HepG2 (cell line): Measurements from ENCODE around the gene SLC38A2. TPM values are rescaled to one million over a fixed set of nuclear protein-coding genes. Genes with fewer than 3 reads are reported as not detected.

Experiments
- ESRRA ChIP-seq: sonication (generic); formaldehyde crosslinking; IDR thresholded peaks from 2 replicates; pipeline ENCODE4 v1.5.1; 2020; ENCODE audit warnings: mild to moderate bottlenecking, low read depth, missing genetic modification reagents
- HNF4A ChIP-seq: sonication (generic); formaldehyde crosslinking; IDR thresholded peaks from 2 replicates; pipeline ENCODE4 v1.4.0; 2020; ENCODE audit warnings: missing genetic modification reagents
- NONO ChIP-seq, 2 experiments: fragments of 450-650 bp in 1 of 2; sonication (generic) in 1 of 2; formaldehyde crosslinking in 1 of 2; IDR thresholded peaks in 1 of 2; conservative IDR thresholded peaks in 1 of 2; 2 replicates each; pipeline versions ENCODE4 v1.6.1 to v1.8.0; 2017 to 2022; ENCODE audit warnings: mild to moderate bottlenecking in 1 of 2, missing genetic modification reagents in 1 of 2, moderate library complexity in 1 of 2
- U2AF1 ChIP-seq: fragments of 200-400 bp; formaldehyde crosslinking; optimal IDR thresholded peaks from 2 replicates; pipeline ENCODE3; 2017; ENCODE audit warnings: mild to moderate bottlenecking, low read depth, low read length
- ZNF589 ChIP-seq: sonication (generic); formaldehyde crosslinking; conservative IDR thresholded peaks from 2 replicates; pipeline ENCODE4 v1.8.0; 2022; ENCODE audit warnings: mild to moderate bottlenecking, moderate library complexity, missing genetic modification reagents
- ZNF83 ChIP-seq: sonication (generic); formaldehyde crosslinking; IDR thresholded peaks from 2 replicates; pipeline ENCODE4 v1.4.0; 2020; ENCODE audit warnings: missing genetic modification reagents, mild to moderate bottlenecking, borderline replicate concordance
- ZNF878 ChIP-seq: sonication (generic); formaldehyde crosslinking; IDR thresholded peaks from 2 replicates; pipeline ENCODE4 v1.8.1; 2023; ENCODE audit warnings: mild to moderate bottlenecking, missing genetic modification reagents, moderate library complexity
- polyA plus RNA-seq, 8 experiments: library from polyadenylated mRNA; depleted of rRNA in 3 of 8; stranded (reverse) in 7 of 8; unstranded in 1 of 8; fragments of >200 nt; fragmentation: Illumina TruSeq in 4 of 8; extraction: Trizol in 4 of 8; gene quantifications; 2 replicates each; pipeline versions ENCODE4 v1.2.1 to v1.2.3, GENCODE V29; 2011 to 2016; ENCODE audit warnings: low read depth in 4 of 8, missing spikeins in 1 of 8, mixed read lengths in 1 of 8; ENCODE audit not compliant: insufficient read depth in 1 of 8
- total RNA-seq, 5 experiments: library from RNA; depleted of rRNA; stranded (reverse); fragments of >200 nt; fragmentation: Illumina TruSeq; extraction: Trizol; gene quantifications; 2 replicates each; pipeline ENCODE4 v1.2.3, GENCODE V29; 2016; ENCODE audit warnings: low read depth in 1 of 5
- TF ChIP-seq, protein P1 (sequence below), 2 experiments: sonication (generic) in 1 of 2; formaldehyde crosslinking in 1 of 2; IDR thresholded peaks; 2 replicates each; pipeline versions ENCODE4 v1.6.1 to v1.9.0; 2014 to 2022; ENCODE audit warnings: antibody characterized with exemption in 1 of 2, borderline replicate concordance in 1 of 2, inconsistent platforms in 1 of 2, low read depth in 1 of 2, missing genetic modification reagents in 1 of 2
- TF ChIP-seq, protein P2 (sequence below): sonication (generic); formaldehyde crosslinking; IDR thresholded peaks from 2 replicates; pipeline ENCODE4 v1.4.0; 2020; ENCODE audit warnings: missing genetic modification reagents
- TF ChIP-seq, protein P3 (sequence below): sonication (generic); formaldehyde crosslinking; IDR thresholded peaks from 2 replicates; pipeline ENCODE4 v1.5.0; 2020; ENCODE audit warnings: missing genetic modification reagents, mild to moderate bottlenecking, borderline replicate concordance
- TF ChIP-seq, protein P4 (sequence below): sonication (generic); formaldehyde crosslinking; IDR thresholded peaks from 2 replicates; pipeline ENCODE4 v1.4.0; 2020; ENCODE audit warnings: missing genetic modification reagents

Gene SLC38A2
- total and polyA plus RNA-seq, 2 of the 13 experiments (the other 11 are each of a cell fraction or from before 2014, with no cell fraction given) = 368 to 880 TPM

DNA sequence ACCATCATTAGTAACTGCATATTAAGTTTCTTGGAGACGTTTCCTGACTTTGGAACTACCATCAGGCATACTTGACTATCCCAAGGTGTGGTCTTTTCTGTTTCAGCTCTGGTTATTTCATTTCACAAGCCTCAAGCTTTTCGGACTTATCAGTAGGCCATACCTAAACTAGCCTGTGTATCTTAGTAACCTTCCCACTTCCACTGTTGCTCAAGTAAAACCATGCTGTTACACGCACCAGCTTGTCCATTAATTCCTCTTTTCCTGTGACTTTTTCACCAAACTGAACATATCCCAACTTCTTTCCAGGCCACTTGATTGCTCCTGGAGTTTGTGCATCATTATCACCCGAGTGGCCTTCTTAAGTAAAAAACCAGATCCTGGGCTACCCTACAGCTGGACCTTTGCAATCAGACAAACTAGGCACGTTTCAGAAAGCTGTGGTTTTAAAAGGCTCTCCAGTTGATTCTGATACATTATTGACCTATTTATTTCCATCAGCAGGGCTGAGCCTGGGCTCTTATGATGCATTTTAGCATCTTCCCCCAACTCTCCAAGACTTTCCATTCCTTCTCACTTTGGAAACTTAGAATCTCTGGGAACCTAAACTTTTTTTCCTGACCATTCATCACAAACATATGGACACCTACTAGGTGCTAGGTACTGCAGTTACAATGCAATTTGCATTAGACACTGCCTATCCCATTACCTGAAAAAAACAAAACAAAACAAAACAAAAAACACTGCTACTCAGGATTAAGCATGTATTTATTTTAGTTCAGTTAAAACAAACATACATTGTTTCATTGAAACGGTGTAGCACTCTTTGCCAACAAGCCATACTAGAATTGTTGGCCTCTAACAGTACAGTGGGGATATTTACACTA, 14.9 kb downstream of the SLC38A2 start (continued):
- TF ChIP-seq, protein P1, sequence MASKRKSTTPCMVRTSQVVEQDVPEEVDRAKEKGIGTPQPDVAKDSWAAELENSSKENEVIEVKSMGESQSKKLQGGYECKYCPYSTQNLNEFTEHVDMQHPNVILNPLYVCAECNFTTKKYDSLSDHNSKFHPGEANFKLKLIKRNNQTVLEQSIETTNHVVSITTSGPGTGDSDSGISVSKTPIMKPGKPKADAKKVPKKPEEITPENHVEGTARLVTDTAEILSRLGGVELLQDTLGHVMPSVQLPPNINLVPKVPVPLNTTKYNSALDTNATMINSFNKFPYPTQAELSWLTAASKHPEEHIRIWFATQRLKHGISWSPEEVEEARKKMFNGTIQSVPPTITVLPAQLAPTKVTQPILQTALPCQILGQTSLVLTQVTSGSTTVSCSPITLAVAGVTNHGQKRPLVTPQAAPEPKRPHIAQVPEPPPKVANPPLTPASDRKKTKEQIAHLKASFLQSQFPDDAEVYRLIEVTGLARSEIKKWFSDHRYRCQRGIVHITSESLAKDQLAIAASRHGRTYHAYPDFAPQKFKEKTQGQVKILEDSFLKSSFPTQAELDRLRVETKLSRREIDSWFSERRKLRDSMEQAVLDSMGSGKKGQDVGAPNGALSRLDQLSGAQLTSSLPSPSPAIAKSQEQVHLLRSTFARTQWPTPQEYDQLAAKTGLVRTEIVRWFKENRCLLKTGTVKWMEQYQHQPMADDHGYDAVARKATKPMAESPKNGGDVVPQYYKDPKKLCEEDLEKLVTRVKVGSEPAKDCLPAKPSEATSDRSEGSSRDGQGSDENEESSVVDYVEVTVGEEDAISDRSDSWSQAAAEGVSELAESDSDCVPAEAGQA (IDR thresholded peaks at IDR 0.05; ENCODE audit: low read depth) = no peak
- TF ChIP-seq, protein P1 (CRISPR knock-in tag; IDR thresholded peaks at IDR 0.05; ENCODE audit: borderline replicate concordance) = peak; percentile 16; the same call in 1 of the 2 replicates
- TF ChIP-seq HNF4A (CRISPR knock-in tag) (no peak), NONO (IDR thresholded peaks at IDR 0.05) (no peak), NONO (CRISPR knock-in tag; conservative IDR thresholded peaks at IDR 0.05) (peak; percentile 54), ZNF878 (peak; percentile 88), U2AF1 (no peak), ZNF589 (peak; percentile 73; the same call in 1 of the 2 replicates), ZNF83 (CRISPR knock-in tag) (0 out of 2 replicates have a peak, but pooled peaks have one; percentile 46), ESRRA (CRISPR knock-in tag) (peak; percentile 44; the same call in 1 of the 2 replicates)
- TF ChIP-seq, protein P2, sequence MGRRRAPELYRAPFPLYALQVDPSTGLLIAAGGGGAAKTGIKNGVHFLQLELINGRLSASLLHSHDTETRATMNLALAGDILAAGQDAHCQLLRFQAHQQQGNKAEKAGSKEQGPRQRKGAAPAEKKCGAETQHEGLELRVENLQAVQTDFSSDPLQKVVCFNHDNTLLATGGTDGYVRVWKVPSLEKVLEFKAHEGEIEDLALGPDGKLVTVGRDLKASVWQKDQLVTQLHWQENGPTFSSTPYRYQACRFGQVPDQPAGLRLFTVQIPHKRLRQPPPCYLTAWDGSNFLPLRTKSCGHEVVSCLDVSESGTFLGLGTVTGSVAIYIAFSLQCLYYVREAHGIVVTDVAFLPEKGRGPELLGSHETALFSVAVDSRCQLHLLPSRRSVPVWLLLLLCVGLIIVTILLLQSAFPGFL = no peak
- TF ChIP-seq, protein P3, sequence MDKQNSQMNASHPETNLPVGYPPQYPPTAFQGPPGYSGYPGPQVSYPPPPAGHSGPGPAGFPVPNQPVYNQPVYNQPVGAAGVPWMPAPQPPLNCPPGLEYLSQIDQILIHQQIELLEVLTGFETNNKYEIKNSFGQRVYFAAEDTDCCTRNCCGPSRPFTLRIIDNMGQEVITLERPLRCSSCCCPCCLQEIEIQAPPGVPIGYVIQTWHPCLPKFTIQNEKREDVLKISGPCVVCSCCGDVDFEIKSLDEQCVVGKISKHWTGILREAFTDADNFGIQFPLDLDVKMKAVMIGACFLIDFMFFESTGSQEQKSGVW = no peak
- TF ChIP-seq, protein P4, sequence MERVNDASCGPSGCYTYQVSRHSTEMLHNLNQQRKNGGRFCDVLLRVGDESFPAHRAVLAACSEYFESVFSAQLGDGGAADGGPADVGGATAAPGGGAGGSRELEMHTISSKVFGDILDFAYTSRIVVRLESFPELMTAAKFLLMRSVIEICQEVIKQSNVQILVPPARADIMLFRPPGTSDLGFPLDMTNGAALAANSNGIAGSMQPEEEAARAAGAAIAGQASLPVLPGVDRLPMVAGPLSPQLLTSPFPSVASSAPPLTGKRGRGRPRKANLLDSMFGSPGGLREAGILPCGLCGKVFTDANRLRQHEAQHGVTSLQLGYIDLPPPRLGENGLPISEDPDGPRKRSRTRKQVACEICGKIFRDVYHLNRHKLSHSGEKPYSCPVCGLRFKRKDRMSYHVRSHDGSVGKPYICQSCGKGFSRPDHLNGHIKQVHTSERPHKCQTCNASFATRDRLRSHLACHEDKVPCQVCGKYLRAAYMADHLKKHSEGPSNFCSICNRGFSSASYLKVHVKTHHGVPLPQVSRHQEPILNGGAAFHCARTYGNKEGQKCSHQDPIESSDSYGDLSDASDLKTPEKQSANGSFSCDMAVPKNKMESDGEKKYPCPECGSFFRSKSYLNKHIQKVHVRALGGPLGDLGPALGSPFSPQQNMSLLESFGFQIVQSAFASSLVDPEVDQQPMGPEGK = no peak
